ENCODE results near the gene NUAK1.

NUAK1 gene

DNA sequence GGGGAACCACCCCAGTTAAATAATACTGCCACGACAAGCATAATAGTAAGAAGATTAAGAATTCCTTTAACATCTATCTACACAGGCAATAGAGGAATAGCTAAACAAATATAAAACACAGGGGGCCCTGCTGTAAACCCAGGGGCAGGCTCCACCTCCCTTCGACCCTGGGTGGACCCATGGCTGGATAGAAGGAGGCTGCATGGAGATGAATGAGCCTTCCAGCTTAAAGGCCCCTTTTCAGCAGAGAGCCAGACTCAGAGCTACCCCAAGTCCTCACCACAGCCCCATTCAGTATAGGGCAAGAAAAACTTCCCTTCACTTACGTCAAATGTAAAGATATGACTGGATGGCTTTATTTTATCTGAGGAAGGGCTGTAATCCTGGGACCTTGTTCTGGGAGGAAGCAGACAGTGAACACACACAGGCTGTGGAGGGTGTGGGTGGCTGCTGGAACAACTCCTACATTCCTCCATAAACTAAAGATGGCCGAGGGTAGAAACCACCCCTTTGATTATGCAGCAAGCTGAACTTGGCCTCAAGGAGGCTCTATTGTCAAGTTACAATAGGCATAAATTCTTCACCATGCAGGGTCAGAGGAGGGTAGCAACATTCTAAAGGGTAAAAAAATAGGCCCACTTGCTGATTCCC, 30.4 kb downstream of the NUAK1 start:
- DNase-seq = no peak

GRCh38 chr12:106107566-106107965, 31.2 kb downstream of the NUAK1 start:
- DNase-seq = no peak

GRCh38 chr12:106106892-106107291, 31.9 kb downstream of the NUAK1 start:
- DNase-seq = no peak

- no peak for DNase-seq
Measured at GRCh38 chr12:106106061-106106566, 32.6 kb downstream of the NUAK1 start.

DNA sequence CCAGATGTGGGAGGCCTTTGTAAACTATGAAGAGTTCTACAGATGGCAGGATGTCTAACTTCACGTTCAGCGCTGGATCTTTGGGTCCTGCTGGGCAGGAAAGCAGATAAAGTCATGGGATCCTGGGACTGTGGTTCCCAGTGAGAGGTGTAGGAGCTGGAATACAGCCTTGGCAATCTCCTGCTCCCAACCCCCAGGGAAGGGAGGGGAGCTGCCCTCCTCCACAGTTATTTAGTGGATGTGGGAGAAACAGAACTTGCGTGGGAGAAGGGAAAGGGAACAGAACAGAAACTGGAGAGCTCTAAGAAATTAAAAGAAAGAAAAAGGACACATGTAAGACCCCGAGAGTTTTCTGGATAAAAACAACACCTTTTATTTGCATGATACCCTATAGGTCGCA, 37.0 kb downstream of the NUAK1 start:
- no peak for DNase-seq

- DNase-seq = no peak
Measured at GRCh38 chr12:106098691-106099200, 40.0 kb downstream of the NUAK1 start.

DNA sequence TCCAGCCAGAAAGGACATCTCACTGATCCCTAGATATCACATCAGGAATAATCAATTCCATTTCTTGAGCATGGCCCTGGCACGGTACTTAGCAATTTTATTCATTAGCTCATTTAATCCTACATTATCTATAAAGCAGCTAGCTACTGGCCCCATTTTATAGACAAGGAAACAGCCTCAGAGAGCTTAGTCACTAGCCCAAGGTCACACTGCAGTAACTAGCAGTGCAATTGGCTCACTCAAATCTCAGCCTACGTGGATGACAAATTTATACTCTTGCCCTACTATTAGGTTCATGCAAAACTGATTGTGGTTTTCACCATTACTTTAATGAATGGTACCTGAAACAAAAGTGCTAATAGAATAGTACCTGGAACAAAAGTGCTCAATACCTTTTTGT, 41.7 kb downstream of the NUAK1 start:
- no peak for DNase-seq

- no peak for DNase-seq
Measured at GRCh38 chr12:106096376-106096775, 42.4 kb downstream of the NUAK1 start.

GRCh38 chr12:106094304-106094703, 44.5 kb downstream of the NUAK1 start:
- DNase-seq = no peak

GRCh38 chr12:106093246-106093645, 45.5 kb downstream of the NUAK1 start:
- DNase-seq = no peak

DNA sequence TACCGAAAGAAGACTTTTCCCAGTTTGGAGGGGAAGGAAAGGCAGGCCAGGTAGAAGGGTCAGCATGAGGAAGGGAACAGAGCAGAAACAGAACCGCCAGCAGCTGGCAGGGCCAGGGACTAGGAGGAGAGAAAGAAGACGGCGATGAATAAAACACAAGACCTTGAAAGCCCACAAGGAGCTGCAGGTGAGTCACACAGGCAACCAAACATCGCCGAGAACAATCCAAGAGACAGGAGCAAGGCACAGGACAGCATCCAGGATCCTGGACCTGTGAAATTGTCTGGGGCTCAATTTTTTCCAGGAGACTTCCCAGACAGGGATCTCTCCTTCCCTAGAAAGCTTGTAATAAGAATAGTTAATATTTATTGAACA, 47.3 kb downstream of the NUAK1 start:
- no peak for DNase-seq

DNA sequence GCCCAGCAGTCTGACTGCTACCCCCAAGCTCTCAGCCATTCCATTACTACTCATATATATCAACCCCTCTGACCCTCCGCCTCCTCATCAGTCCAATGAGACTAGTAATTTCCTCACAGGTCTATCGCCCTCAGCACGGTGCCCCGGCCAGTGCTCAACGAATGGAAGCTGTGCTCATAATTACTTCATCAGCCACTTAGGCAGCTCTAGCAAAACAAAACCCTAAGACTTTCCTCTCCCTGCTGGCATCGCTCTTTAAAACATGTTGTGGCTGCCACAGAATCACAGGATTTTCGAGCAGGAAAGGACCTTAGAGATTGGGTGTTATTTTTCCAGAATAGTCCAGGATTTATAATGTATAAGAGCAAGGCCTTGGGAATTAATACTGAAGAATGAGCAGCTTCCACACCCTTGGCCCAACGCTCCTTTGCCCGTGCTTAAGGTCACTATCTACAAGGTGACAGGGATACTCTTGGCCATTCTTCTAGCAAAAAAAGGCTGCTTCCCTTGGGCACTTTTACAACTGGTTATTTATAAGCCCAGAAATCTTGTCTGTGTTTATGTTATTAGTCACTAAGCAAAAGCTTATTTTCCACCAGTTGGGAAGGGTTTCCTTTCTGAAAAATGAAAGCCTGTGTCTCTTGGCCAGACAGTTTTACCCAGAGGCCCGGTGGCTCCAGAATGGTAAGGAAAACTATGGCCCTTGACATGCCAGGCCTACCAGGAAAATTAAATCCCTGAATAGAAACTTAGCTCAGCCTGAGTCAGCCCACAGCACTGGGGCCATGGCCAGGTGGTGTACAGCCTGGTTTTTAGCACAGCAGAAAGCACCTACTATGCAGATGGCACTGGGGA, 47.9 kb downstream of the NUAK1 start:
- no peak for DNase-seq

DNA sequence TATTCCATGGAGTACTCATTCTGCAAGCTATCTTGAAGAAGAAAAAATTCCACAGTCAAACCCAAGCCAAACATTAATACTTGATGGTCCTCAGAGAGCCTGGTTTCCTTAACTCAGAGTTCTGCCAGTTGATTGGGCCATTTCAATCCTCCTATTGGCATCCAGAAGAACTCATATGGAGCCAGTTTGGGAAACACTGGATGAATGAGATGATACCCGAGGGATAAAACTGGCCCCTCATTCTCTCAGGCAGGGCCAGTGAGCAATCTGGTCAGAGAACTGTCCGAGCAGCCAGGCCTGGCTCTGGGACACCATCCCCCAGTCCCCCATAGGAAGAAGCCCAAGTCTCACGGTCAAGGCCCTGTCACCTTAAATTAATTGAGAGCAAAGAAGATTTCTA, 48.8 kb downstream of the NUAK1 start:
- no peak for DNase-seq

DNA sequence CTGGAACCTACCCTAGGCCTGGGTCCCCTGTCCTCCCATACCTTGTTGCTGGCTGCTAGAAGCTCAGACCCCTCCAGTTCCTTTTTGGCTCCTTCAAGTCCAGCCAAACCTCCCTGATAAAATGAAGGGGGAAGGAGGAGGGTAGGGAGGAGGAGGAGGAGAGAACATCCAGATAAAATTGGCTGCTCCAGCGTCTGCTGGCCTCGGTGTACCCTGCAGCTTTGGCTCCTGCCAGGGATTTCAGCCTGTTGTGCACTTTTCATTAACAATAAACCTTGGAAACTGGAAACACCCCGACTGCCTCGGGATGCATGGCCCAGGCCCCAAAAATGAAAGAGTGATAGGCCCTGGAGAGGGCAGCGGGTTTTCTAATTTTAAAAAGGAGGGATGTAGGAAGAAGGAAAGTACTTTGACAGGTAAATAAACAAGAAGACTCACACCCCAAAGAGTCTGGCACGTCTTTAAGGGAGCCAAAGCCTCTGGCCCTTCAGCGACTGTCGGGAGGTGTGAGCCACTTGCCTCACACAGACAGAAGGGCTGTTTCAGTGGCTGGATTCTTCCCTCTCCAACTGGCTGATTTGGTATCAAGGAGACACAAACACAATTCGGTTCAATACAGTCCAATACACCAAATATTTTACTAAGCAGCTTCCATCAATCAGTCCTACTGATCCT, 49.8 kb downstream of the NUAK1 start:
- DNase-seq = no peak

DNA sequence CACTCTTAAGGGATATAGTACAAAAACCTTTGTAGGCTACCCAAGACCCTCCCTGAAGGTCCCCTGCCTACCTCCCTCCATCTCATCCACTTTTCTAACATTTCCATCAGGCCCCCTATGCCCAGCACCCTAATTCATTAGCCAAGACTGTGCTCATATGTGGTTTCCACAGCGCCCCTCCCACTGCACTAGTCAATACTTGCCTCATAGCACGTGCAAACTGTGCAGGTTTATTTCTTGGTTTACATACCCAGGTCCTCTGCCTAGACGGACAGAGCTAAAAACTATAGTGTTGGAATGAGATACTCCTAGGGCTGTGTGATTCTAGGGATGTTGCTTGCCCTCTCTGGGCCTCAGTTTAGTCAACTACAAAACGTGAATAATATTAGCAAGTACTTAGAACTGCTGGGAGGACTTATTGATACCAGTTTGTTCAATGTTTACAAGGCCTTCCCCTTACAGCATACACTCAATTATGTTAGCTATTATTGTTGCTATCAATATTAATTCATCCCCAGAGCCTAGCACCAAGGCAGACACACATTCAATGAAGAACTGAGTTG, 50.4 kb downstream of the NUAK1 start:
- DNase-seq = no peak

- DNase-seq = no peak
Measured at GRCh38 chr12:106086696-106087095, 52.1 kb downstream of the NUAK1 start.

DNA sequence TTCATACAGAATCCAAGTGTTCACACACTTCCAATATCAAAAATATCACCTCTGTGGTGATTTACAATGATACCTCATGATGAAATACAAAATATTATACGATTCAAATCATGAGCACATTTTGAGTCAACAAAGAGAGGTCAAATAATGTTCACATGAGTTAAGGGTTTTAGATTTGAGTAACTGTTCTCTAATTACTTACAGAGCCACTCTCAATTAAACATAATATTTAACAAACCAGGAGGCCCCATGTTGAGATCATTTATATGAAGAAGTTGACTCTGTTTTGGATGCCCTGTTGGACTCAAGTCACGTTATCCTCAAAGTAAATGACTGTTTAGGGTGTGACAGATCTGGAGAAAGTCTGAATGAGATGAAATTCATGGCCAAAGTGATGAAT, 53.5 kb downstream of the NUAK1 start:
- DNase-seq = no peak

- DNase-seq = no peak
Measured at GRCh38 chr12:106084759-106085158, 54.0 kb downstream of the NUAK1 start.

DNA sequence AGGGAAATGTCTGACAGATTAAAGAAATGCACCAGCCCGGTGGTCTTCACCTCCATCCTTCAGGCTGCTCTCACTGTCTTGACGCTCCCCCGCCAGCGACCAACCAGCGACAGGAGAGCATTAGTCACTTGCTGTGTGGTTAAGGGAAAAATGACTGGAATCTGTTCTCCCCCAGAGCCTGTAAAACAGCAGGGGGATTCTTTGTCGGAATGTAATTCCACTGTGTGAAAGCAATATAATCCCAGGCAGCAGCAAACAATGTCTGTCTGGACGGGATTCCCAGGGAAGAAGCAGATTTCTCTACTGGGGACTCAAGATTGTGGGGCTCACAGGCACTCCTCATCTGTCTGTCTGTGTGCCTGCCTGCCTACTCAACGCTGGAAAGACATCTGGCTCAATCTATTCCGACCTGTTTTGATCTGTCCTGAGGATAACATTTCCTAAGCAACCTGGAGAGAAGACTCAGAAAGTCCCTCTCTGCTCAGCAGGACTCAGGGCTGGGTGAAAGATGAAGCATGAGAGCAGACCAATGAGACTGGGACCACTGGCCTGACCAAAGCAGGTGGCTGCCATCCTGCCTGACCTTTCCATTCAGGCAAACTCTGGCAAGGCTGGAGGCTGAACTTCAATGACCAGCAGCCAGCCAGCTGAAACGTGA, 54.6 kb downstream of the NUAK1 start:
- no peak for DNase-seq

DNA sequence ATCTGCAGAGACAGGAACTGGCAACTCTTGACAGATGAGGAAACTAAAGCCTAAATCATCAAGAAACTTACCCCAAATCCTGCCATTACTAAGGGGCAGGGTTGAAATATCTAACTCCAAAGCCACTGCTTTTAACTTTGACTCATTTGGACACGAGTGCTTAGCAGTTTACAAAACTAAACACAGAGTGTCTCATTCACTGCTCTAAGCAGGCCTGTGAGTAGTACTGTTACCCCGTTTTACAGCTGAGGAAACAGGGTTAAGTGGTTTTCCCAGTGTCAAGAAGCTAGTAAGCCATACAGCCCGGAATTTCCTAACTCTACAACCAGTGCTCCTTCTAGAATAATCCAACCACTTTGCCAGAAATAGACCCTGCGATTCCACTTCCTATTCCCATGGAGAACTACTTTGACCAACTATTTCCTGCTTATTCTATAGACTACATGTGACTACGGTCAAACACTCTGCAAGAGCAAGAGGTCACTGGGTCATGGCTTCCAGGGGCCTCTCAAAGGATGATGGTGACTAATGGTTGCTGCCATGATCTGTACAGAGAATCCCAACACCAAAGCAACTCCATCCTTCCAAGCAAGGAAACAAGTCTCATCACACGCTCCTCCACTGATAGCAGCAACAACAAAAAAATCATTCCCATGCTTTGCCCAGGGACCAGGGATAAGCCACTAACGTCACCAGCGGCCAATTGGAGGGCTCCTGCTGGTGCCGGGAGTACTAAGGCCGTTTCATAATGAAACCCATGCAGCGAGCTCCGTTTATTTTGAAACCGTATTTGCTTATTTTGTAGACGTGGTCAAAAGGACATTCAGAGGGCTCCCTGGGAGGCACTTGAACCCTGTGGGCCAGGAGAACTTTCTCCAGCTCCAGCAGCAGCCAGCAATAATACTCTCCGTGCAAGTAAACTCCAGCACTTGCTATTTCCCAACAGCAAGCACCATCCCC, 56.3 kb downstream of the NUAK1 start:
- DNase-seq = no peak

- no peak for DNase-seq
Measured at GRCh38 chr12:106081606-106082005, 57.1 kb downstream of the NUAK1 start.

GRCh38 chr12:106080791-106081170, 58.0 kb downstream of the NUAK1 start:
- DNase-seq = no peak
